Keratinocyte (primary cell): ENCODE measurements around the gene KCNG2. TPM values are rescaled to one million over a fixed set of nuclear protein-coding genes. Genes with fewer than 3 reads are reported as not detected.

Source experiments
- DNase-seq: peaks from one replicate; pipeline ENCODE4 v3.0.0-alpha.2; 2011; ENCODE audit warnings: low read depth, missing footprints, low spot score
- FAIRE-seq: peaks from 2 replicates; lab custom pipeline; 2011; peaks lifted over from hg19 to GRCh38; lab: Jason Lieb, UNC
- H2AFZ ChIP-seq: 2 replicates; pipeline ENCODE4 v1.6.0; 2012; ENCODE audit warnings: low read length, control low read depth, inconsistent platforms; ENCODE audit not compliant: control insufficient read depth
- H3K27ac ChIP-seq: 2 replicates; pipeline ENCODE4 v1.5.1; 2011; ENCODE audit warnings: low read length; ENCODE audit not compliant: control insufficient read depth, insufficient read depth
- H3K27me3 ChIP-seq: 3 replicates; pipeline ENCODE4 v1.6.0; 2011; ENCODE audit warnings: low read length; ENCODE audit not compliant: control insufficient read depth, insufficient read depth; ENCODE audit errors: extremely low read depth
- H3K36me3 ChIP-seq, 2 experiments: 2 replicates in 1 of 2; 3 replicates in 1 of 2; pipeline ENCODE4 v1.5.1; 2011; ENCODE audit warnings: low read length in 2 of 2, mild to moderate bottlenecking in 1 of 2; ENCODE audit not compliant: control insufficient read depth in 2 of 2, insufficient read depth in 2 of 2; ENCODE audit errors: extremely low read depth in 1 of 2
- H3K4me1 ChIP-seq: 3 replicates; pipeline ENCODE4 v1.5.1; 2011; ENCODE audit warnings: low read length; ENCODE audit not compliant: control insufficient read depth, insufficient read depth; ENCODE audit errors: extremely low read depth
- H3K4me2 ChIP-seq: 3 replicates; pipeline ENCODE4 v1.6.0; 2011; ENCODE audit warnings: low read depth, low read length; ENCODE audit not compliant: control insufficient read depth, insufficient read depth; ENCODE audit errors: extremely low read depth
- H3K4me3 ChIP-seq, 3 experiments: fragments of 200-600 bp in 1 of 3; sonication (generic) in 1 of 3; 2 replicates in 2 of 3; 3 replicates in 1 of 3; pipeline ENCODE4 v1.5.1; 2011 to 2016; ENCODE audit warnings: low read length in 3 of 3, mild to moderate bottlenecking in 3 of 3, control low read depth in 2 of 3, inconsistent platforms in 1 of 3, low read depth in 1 of 3, mixed read lengths in 1 of 3, mixed run types in 1 of 3, moderate library complexity in 1 of 3; ENCODE audit not compliant: control insufficient read depth in 2 of 3, insufficient read depth in 2 of 3; ENCODE audit errors: extremely low read depth in 1 of 3
- H3K79me2 ChIP-seq: 2 replicates; pipeline ENCODE4 v1.6.0; 2012; ENCODE audit warnings: low read length; ENCODE audit not compliant: control insufficient read depth, insufficient read depth
- H3K9ac ChIP-seq: 3 replicates; pipeline ENCODE4 v1.6.0; 2011; ENCODE audit warnings: low read length; ENCODE audit not compliant: control insufficient read depth, insufficient read depth; ENCODE audit errors: extremely low read depth
- H3K9me1 ChIP-seq: 3 replicates; pipeline ENCODE4 v1.6.0; 2011; ENCODE audit warnings: low read length; ENCODE audit not compliant: control insufficient read depth, insufficient read depth; ENCODE audit errors: extremely low read depth
- H3K9me3 ChIP-seq: 2 replicates; pipeline ENCODE4 v1.5.1; 2012; ENCODE audit warnings: low read depth, low read length; ENCODE audit not compliant: control insufficient read depth
- H4K20me1 ChIP-seq: 3 replicates; pipeline ENCODE4 v1.6.0; 2011; ENCODE audit warnings: low read length; ENCODE audit not compliant: control insufficient read depth, insufficient read depth; ENCODE audit errors: extremely low read depth
- EZH2 ChIP-seq: IDR thresholded peaks from one replicate; pipeline ENCODE4 v1.6.1; 2012; ENCODE audit warnings: inconsistent platforms, mild to moderate bottlenecking, low read length, moderate library complexity
- dilution Hi-C: fragments of 300-500 bp; cut with MboI; formaldehyde crosslinking; loops from one replicate; pipeline ENCODE4 v1.7.0; 2020; ENCODE audit warnings: low sequenced_read_pairs; ENCODE audit not compliant: extremely low pct_ligation_motif_present
- polyA plus RNA-seq, 5 experiments: library from polyadenylated mRNA; depleted of rRNA in 3 of 5; stranded (reverse) in 3 of 5; stranded (forward) in 1 of 5; unstranded in 1 of 5; fragments of >200 nt; gene quantifications; 1 replicate in 1 of 5; 2 replicates in 3 of 5; 3 replicates in 1 of 5; pipeline versions ENCODE4 v1.2.1 to v1.2.3, GENCODE V29; 2011 to 2012; ENCODE audit warnings: missing spikeins in 2 of 5, low read depth in 1 of 5, low replicate concordance in 1 of 5
- TF ChIP-seq, protein P1 (sequence below), 3 experiments: IDR thresholded peaks in 1 of 3; conservative IDR thresholded peaks in 1 of 3; optimal IDR thresholded peaks in 1 of 3; 2 replicates in 2 of 3; 3 replicates in 1 of 3; pipeline versions ENCODE3 to v1.5.1; 2011; ENCODE audit warnings: low read length in 3 of 3, mild to moderate bottlenecking in 3 of 3, moderate library complexity in 2 of 3, control low read depth in 1 of 3, inconsistent platforms in 1 of 3; ENCODE audit not compliant: insufficient read depth in 2 of 3; ENCODE audit errors: extremely low read depth in 1 of 3

The KCNG2 gene
- polyA plus RNA-seq, 1 donor (not counting 4 experiments of a cell fraction or from before 2014, with no cell fraction given): not detected

GRCh38 chr18:79935098-79935480 lies 137.4 kb downstream of the KCNG2 start:
- H3K4me3 ChIP-seq: no peak overlapping the region
- peaks cover 9% of the 10 kb centered on the region for H3K9me3 ChIP-seq
- no peaks in the 10 kb centered on the region for H3K4me1 ChIP-seq
- H4K20me1 ChIP-seq: no peaks in the 10 kb centered on the region
- H3K9ac ChIP-seq: no peak overlapping the region
- no peaks in the 10 kb centered on the region for H3K9me1 ChIP-seq
- H3K36me3 ChIP-seq: peaks cover 15 to 18% of the 10 kb centered on the region in 2 experiments
- dilution Hi-C loops: no loop called here
- no peak for TF ChIP-seq EZH2
- TF ChIP-seq, protein P1, sequence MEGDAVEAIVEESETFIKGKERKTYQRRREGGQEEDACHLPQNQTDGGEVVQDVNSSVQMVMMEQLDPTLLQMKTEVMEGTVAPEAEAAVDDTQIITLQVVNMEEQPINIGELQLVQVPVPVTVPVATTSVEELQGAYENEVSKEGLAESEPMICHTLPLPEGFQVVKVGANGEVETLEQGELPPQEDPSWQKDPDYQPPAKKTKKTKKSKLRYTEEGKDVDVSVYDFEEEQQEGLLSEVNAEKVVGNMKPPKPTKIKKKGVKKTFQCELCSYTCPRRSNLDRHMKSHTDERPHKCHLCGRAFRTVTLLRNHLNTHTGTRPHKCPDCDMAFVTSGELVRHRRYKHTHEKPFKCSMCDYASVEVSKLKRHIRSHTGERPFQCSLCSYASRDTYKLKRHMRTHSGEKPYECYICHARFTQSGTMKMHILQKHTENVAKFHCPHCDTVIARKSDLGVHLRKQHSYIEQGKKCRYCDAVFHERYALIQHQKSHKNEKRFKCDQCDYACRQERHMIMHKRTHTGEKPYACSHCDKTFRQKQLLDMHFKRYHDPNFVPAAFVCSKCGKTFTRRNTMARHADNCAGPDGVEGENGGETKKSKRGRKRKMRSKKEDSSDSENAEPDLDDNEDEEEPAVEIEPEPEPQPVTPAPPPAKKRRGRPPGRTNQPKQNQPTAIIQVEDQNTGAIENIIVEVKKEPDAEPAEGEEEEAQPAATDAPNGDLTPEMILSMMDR (optimal IDR thresholded peaks at IDR 0.05 in 1 of 3, IDR thresholded peaks at IDR 0.05 in 1 of 3, conservative IDR thresholded peaks at IDR 0.05 in 1 of 3; ENCODE audit: extremely low read depth in 1 of 3, insufficient read depth in 2 of 3, low read length in 3 of 3): no peak
- H2AFZ ChIP-seq: no peak overlapping the region
- peaks cover 80% of the 10 kb centered on the region for H3K79me2 ChIP-seq
- H3K27ac ChIP-seq: no peak overlapping the region
- DNase-seq (no peak), FAIRE-seq (no peak)
- no peak overlapping the region for H3K4me2 ChIP-seq
- H3K27me3 ChIP-seq: no peaks in the 10 kb centered on the region

GRCh38 chr18:79935499-79935898 lies 137.8 kb downstream of the KCNG2 start:
- FAIRE-seq: no peak
- H3K27me3 ChIP-seq: no peaks in the 10 kb centered on the region
- H3K79me2 ChIP-seq: peaks cover 82% of the 10 kb centered on the region
- H3K27ac ChIP-seq: no peak overlapping the region
- H3K4me3 ChIP-seq: no peak overlapping the region
- no peaks in the 10 kb centered on the region for H3K9me1 ChIP-seq
- H3K4me2 ChIP-seq: no peak overlapping the region
- no peaks in the 10 kb centered on the region for H4K20me1 ChIP-seq
- DNase-seq: no peak
- H3K4me1 ChIP-seq: no peaks in the 10 kb centered on the region
- peaks cover 15 to 18% of the 10 kb centered on the region in 2 experiments for H3K36me3 ChIP-seq
- dilution Hi-C loops: no loop called here
- no peak overlapping the region for H3K9ac ChIP-seq
- no peak overlapping the region for H2AFZ ChIP-seq
- peaks cover 9% of the 10 kb centered on the region for H3K9me3 ChIP-seq
- TF ChIP-seq EZH2: no peak
- TF ChIP-seq, protein P1 (optimal IDR thresholded peaks at IDR 0.05 in 1 of 3, IDR thresholded peaks at IDR 0.05 in 1 of 3, conservative IDR thresholded peaks at IDR 0.05 in 1 of 3; ENCODE audit: extremely low read depth in 1 of 3, insufficient read depth in 2 of 3, low read length in 3 of 3): no peak
